HCT116 (cell line): ENCODE data around the gene EGFL6. TPM values are rescaled to one million over a fixed set of nuclear protein-coding genes. Genes with fewer than 3 reads are reported as not detected.

ENCODE experiments used
- ATAC-seq: fragments of 200-7000 bp; cut with Tn5 transposase; 2 replicates; pipeline ENCODE4 v1.9.1; 2020; ENCODE audit warnings: mild to moderate bottlenecking, moderate library complexity
- BruUV-seq: library from RNA; stranded (reverse); fragments of 400-500 nt; replicated peaks from 2 replicates; lab custom pipeline; 2021; lab: Mats Ljungman, UMichigan
- CTCF ChIA-PET: fragments of 300-600 bp; sonication (Branson Sonifier 250); formaldehyde crosslinking; loops from one replicate; lab custom pipeline; 2021; ENCODE audit warnings: antibody characterized with exemption; lab: Charles Lee
- POLR2A ChIA-PET: fragments of 300-600, 350-600 bp; sonication (Branson Sonifier 250); formaldehyde crosslinking; loops from one replicate; lab custom pipeline; 2021; ENCODE audit warnings: antibody characterized with exemption; lab: Charles Lee
- RAD21 ChIA-PET, 2 experiments: fragments of 300-600 bp; sonication (Branson Sonifier 250); formaldehyde crosslinking; loops; one replicate each; lab custom pipeline; 2023; ENCODE audit warnings: low total read pairs in 2 of 2; ENCODE audit not compliant: uncharacterized antibody in 2 of 2, unreplicated experiment in 2 of 2, low non-redundant PET in 1 of 2; lab: Charles Lee
- DNase-seq: peaks from one replicate; pipeline ENCODE4 v3.0.0-alpha.2; 2010; ENCODE audit warnings: low read depth, low spot score
- H2AFZ ChIP-seq: fragments of 200-600 bp; shearing (Covaris generic), sonication (generic); 2 replicates; pipeline ENCODE4 v1.6.1; 2017; ENCODE audit warnings: low read depth, mixed run types, mixed read lengths, antibody characterized with exemption, low read length; ENCODE audit not compliant: poor library complexity, severe bottlenecking
- H3K27ac ChIP-seq: 2 replicates; pipeline ENCODE4 v1.5.1; 2012; ENCODE audit warnings: low read depth, low read length
- H3K27me3 ChIP-seq: fragments of 200-600 bp; sonication (generic); 2 replicates; pipeline ENCODE4 v1.6.1; 2016; ENCODE audit warnings: mixed run types, low read length, mixed read lengths; ENCODE audit not compliant: insufficient read depth
- H3K36me3 ChIP-seq, 2 experiments: fragments of 200-500 bp in 1 of 2; fragments of 200-600 bp in 1 of 2; sonication (Bioruptor generic) in 1 of 2; sonication (generic) in 1 of 2; 2 replicates each; pipeline versions ENCODE4 v1.5.1 to v1.6.1; 2014 to 2016; ENCODE audit warnings: low read length in 2 of 2, inconsistent platforms in 1 of 2, mixed read lengths in 1 of 2, mixed run types in 1 of 2; ENCODE audit not compliant: insufficient read depth in 2 of 2, control insufficient read depth in 1 of 2
- H3K4me1 ChIP-seq, 2 experiments: fragments of 200-600 bp in 1 of 2; sonication (generic) in 1 of 2; 2 replicates each; pipeline versions ENCODE4 v1.5.1 to v1.6.1; 2012 to 2017; ENCODE audit warnings: low read length in 2 of 2, inconsistent platforms in 1 of 2, mild to moderate bottlenecking in 1 of 2, mixed read lengths in 1 of 2, mixed run types in 1 of 2, moderate library complexity in 1 of 2; ENCODE audit not compliant: insufficient read depth in 2 of 2, control insufficient read depth in 1 of 2
- H3K4me2 ChIP-seq: fragments of 200-600 bp; sonication (generic); 2 replicates; pipeline ENCODE4 v1.6.1; 2017; ENCODE audit warnings: mixed run types, low read length, mixed read lengths
- H3K4me3 ChIP-seq, 2 experiments: fragments of 200-600 bp in 1 of 2; sonication (generic) in 1 of 2; replicated peaks in 1 of 2; 2 replicates each; pipeline ENCODE4 v1.5.1; 2011 to 2016; ENCODE audit warnings: low read length in 2 of 2, control low read depth in 1 of 2, low read depth in 1 of 2, mild to moderate bottlenecking in 1 of 2, mixed read lengths in 1 of 2, mixed run types in 1 of 2
- H3K79me2 ChIP-seq: fragments of 200-600 bp; sonication (generic); 2 replicates; pipeline ENCODE4 v1.6.1; 2017; ENCODE audit warnings: mild to moderate bottlenecking, mixed run types, low read length, moderate library complexity, mixed read lengths; ENCODE audit not compliant: insufficient read depth
- H3K9ac ChIP-seq: fragments of 200-600 bp; sonication (generic); 2 replicates; pipeline ENCODE4 v1.6.1; 2016; ENCODE audit warnings: low read length, mixed read lengths
- H3K9me2 ChIP-seq: fragments of 200-600 bp; sonication (generic), shearing (Covaris generic); 2 replicates; pipeline ENCODE4 v1.6.1; 2017; ENCODE audit warnings: mixed run types, mild to moderate bottlenecking, moderate library complexity; ENCODE audit not compliant: insufficient read depth
- H3K9me3 ChIP-seq, 2 experiments: fragments of 200-500 bp in 1 of 2; fragments of 200-600 bp in 1 of 2; sonication (Bioruptor generic) in 1 of 2; sonication (generic) in 1 of 2; 2 replicates each; pipeline ENCODE4 v1.6.1; 2014 to 2017; ENCODE audit warnings: low read length in 2 of 2, mixed read lengths in 2 of 2, inconsistent platforms in 1 of 2, low read depth in 1 of 2, mild to moderate bottlenecking in 1 of 2, mixed run types in 1 of 2, moderate library complexity in 1 of 2; ENCODE audit not compliant: control insufficient read depth in 1 of 2, insufficient read depth in 1 of 2
- H4K20me1 ChIP-seq: fragments of 200-600 bp; sonication (generic), shearing (Covaris generic); 2 replicates; pipeline ENCODE4 v1.6.1; 2017; ENCODE audit warnings: mixed run types, mild to moderate bottlenecking, moderate library complexity; ENCODE audit not compliant: insufficient read depth
- EZH2 ChIP-seq: fragments of 200-600 bp; sonication (generic); IDR thresholded peaks from 2 replicates; pipeline ENCODE4 v1.6.1; 2017; ENCODE audit warnings: antibody characterized with exemption, mixed run types
- EZH2phosphoT487 ChIP-seq: fragments of 200-600 bp; IDR thresholded peaks from 2 replicates; pipeline ENCODE4 v1.6.1; 2018; ENCODE audit warnings: antibody characterized with exemption, borderline replicate concordance
- JUND ChIP-seq: IDR thresholded peaks from 2 replicates; pipeline ENCODE4 v1.6.1; 2012
- SRF ChIP-seq: IDR thresholded peaks from 2 replicates; pipeline ENCODE4 v1.6.1; 2012; ENCODE audit warnings: low read depth
- TCF7L2 ChIP-seq: IDR thresholded peaks from 2 replicates; pipeline ENCODE4 v1.7.0; 2011; ENCODE audit warnings: borderline replicate concordance, inconsistent platforms; ENCODE audit not compliant: insufficient read depth, insufficient read length; ENCODE audit errors: extremely low read depth
- intact Hi-C: fragments of 100-400 bp; cut with micrococcal nuclease; formaldehyde crosslinking; loops from 2 replicates; pipeline ENCODE4 v1.10.0; 2022
- total RNA-seq: library from RNA; stranded (reverse); gene quantifications from one replicate; pipeline ENCODE4 v1.2.1, GENCODE V29; 2021; ENCODE audit not compliant: unreplicated experiment

EGFL6 gene
- total RNA-seq, 1 experiment from 2014 or later: not detected

GRCh38 chrX:13651150-13651549 is 81.7 kb downstream of the EGFL6 start:
- Histone ChIP-seq H4K20me1 (no peaks in the 10 kb centered on the region), H3K4me1 (peaks cover 14 to 31% of the 10 kb centered on the region in 2 experiments), H3K9me3 (no peaks in the 10 kb centered on the region), H3K9ac (no peak overlapping the region), H3K27me3 (no peaks in the 10 kb centered on the region), H3K27ac (no peak overlapping the region), H3K4me2 (no peak overlapping the region), H3K9me2 (no peaks in the 10 kb centered on the region), H3K79me2 (no peaks in the 10 kb centered on the region), H3K4me3 (no peak overlapping the region), H3K36me3 (no peaks in the 10 kb centered on the region), H2AFZ (no peak overlapping the region)
- no peak for DNase-seq
- ChIA-PET CTCF (interaction anchor here (0.6 kb wide), 1 partner anchor 289 kb away, joined by 3 read pairs; no protein-coding TSS in a partner anchor), POLR2A (no interaction called here), RAD21 (no interaction called here)
- no peak for ATAC-seq
- intact Hi-C loops: no loop called here
- TF ChIP-seq JUND (no peak), TCF7L2 (no peak), SRF (no peak), EZH2phosphoT487 (no peak)
- no TSS peak for BruUV-seq

DNA sequence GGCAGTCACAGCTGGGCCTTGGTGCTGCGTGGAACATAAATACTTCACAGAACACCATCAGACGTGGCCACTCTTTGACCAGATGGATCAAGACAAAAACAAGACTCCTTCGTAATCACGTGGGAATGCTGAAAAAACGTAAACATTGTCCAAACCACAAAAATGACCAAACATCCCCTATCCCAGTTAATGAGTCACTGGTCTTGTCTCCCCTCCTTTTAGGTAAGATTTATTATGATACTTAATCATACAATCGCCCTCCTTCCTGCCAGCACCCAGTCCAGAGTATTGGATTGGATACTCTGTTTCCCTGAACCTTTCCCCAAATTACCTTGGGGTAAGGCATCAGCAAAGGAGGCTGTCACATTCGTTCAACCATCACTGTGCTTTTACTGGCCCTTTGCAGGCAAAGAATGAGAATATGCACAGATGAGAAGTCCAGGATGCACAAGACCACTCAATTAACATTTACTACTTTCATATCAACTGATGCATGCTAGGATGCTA is 82.9 kb downstream of the EGFL6 start:
- ChIA-PET RAD21 (interaction anchor here in 1 of 2 experiments (0.6 kb wide), 1 partner anchor 185 kb away, joined by 5 read pairs; no protein-coding TSS in a partner anchor), CTCF (no interaction called here), POLR2A (no interaction called here)
- Histone ChIP-seq H3K4me3 (peak overlapping the region; percentile 53 to 67), H3K4me2 (peak overlapping the region; percentile 87), H3K27me3 (no peaks in the 10 kb centered on the region), H3K79me2 (no peaks in the 10 kb centered on the region), H3K4me1 (peaks cover 12 to 25% of the 10 kb centered on the region in 2 experiments), H3K9me3 (no peaks in the 10 kb centered on the region), H3K36me3 (no peaks in the 10 kb centered on the region), H3K27ac (peak overlapping the region; percentile 55), H2AFZ (peak overlapping the region; percentile 48), H3K9me2 (no peaks in the 10 kb centered on the region), H4K20me1 (no peaks in the 10 kb centered on the region), H3K9ac (peak overlapping the region; percentile 61)
- intact Hi-C loops: loop anchor here (2.0 kb wide), 1 partner anchor 376 kb away; the partner anchor contains the start of gene GEMIN8
- ATAC-seq (peak; percentile 16; the same call in 1 of the 2 replicates), DNase-seq (peak; percentile 13)
- BruUV-seq: TSS peak; percentile 81
- TF ChIP-seq JUND (peak; percentile 22; the same call in 1 of the 2 replicates), EZH2 (no peak)
